Activated effector memory CD4-positive, alpha-beta T cell treated with Interleukin-2 at 50 U/mL for 16 hours (primary cell): Measurements from ENCODE around the gene SIN3B.

ENCODE experiments used
- DNase-seq: peaks from one replicate; pipeline ENCODE4 v3.0.0-alpha.2; 2020

SIN3B gene

GRCh38 chr19:16914421-16914820, 85.2 kb downstream of the SIN3B start:
- no peak for DNase-seq

GRCh38 chr19:16915135-16915534, 85.9 kb downstream of the SIN3B start:
- DNase-seq, result no peak

GRCh38 chr19:16915734-16916133, 86.5 kb downstream of the SIN3B start:
- no peak for DNase-seq

- no peak for DNase-seq
Measured at GRCh38 chr19:16917401-16917800, 88.2 kb downstream of the SIN3B start.

- DNase-seq, result no peak
Measured at GRCh38 chr19:16919496-16919895, 90.3 kb downstream of the SIN3B start.

- DNase-seq, result no peak
Measured at GRCh38 chr19:16920816-16921529, 91.8 kb downstream of the SIN3B start.

- DNase-seq, result no peak
Measured at GRCh38 chr19:16921766-16922591, 92.8 kb downstream of the SIN3B start.

GRCh38 chr19:16922592-16922934, 93.4 kb downstream of the SIN3B start:
- DNase-seq, result no peak

GRCh38 chr19:16922949-16923348, 93.8 kb downstream of the SIN3B start:
- DNase-seq, result no peak

GRCh38 chr19:16927883-16928282, 98.7 kb downstream of the SIN3B start:
- DNase-seq, result no peak

GRCh38 chr19:16928351-16928750, 99.2 kb downstream of the SIN3B start:
- DNase-seq, result no peak

GRCh38 chr19:16928916-16929315, 99.7 kb downstream of the SIN3B start:
- no peak for DNase-seq
